IMR-90 (cell line): Measurements from ENCODE around the gene CD1C. TPM values are rescaled to one million over a fixed set of nuclear protein-coding genes. Genes with fewer than 3 reads are reported as not detected.

Experiments used
- ATAC-seq: fragments of 200-7000 bp; cut with Tn5 transposase; 2 replicates; pipeline ENCODE4 v1.9.1; 2020; ENCODE audit warnings: low read depth, mild to moderate bottlenecking, moderate library complexity
- BruUV-seq: library from RNA; stranded (reverse); fragments of 400-500 nt; replicated peaks from 2 replicates; lab custom pipeline; 2021; lab: Mats Ljungman, UMichigan
- CTCF ChIA-PET: fragments of 300-600 bp; formaldehyde crosslinking; extraction: SDS; loops from one replicate; lab custom pipeline; 2021; ENCODE audit warnings: antibody characterized with exemption; lab: Yijun Ruan, JAX
- POLR2A ChIA-PET: fragments of 300-600 bp; sonication (Branson Sonifier 250); formaldehyde crosslinking; loops from one replicate; lab custom pipeline; 2022; ENCODE audit warnings: antibody characterized with exemption; ENCODE audit not compliant: unreplicated experiment; lab: Charles Lee
- DNase-seq: peaks from one replicate; pipeline ENCODE4 v3.0.0; 2013
- H2AFZ ChIP-seq: replicated peaks from 2 replicates; pipeline ENCODE3; 2013; ENCODE audit warnings: low read length, mild to moderate bottlenecking; ENCODE audit not compliant: poor library complexity
- H2AK5ac ChIP-seq: 2 replicates; pipeline ENCODE4 v1.6.1; 2013; ENCODE audit warnings: low read depth, low read length, inconsistent platforms
- H2AK9ac ChIP-seq: replicated peaks from 2 replicates; pipeline ENCODE3; 2013; ENCODE audit warnings: mild to moderate bottlenecking, low read depth, low read length, moderate library complexity; ENCODE audit not compliant: poor library complexity
- H2BK120ac ChIP-seq: 2 replicates; pipeline ENCODE4 v1.6.1; 2013; ENCODE audit warnings: low read depth, low read length, inconsistent platforms
- H2BK15ac ChIP-seq: 3 replicates; pipeline ENCODE4 v1.6.1; 2013; ENCODE audit warnings: low read depth, low read length, inconsistent platforms
- H2BK20ac ChIP-seq: 2 replicates; pipeline ENCODE4 v1.6.1; 2013; ENCODE audit warnings: low read depth, mild to moderate bottlenecking, inconsistent platforms, low read length, moderate library complexity
- H2BK5ac ChIP-seq: 2 replicates; pipeline ENCODE4 v1.6.1; 2013; ENCODE audit warnings: mild to moderate bottlenecking, low read depth, low read length, inconsistent platforms; ENCODE audit not compliant: poor library complexity, severe bottlenecking
- H3K14ac ChIP-seq: replicated peaks from 2 replicates; pipeline ENCODE4 v1.6.1; 2013; ENCODE audit warnings: low read depth, low read length, inconsistent platforms
- H3K18ac ChIP-seq: 2 replicates; pipeline ENCODE4 v1.6.1; 2013; ENCODE audit warnings: low read depth, low read length, control low read depth
- H3K23ac ChIP-seq: 2 replicates; pipeline ENCODE4 v1.6.1; 2013; ENCODE audit warnings: low read depth, low read length, inconsistent platforms
- H3K27ac ChIP-seq: 2 replicates; pipeline ENCODE4 v1.5.1; 2013; ENCODE audit warnings: mild to moderate bottlenecking, control low read depth, low read length; ENCODE audit not compliant: insufficient read depth
- H3K27me3 ChIP-seq: 2 replicates; pipeline ENCODE4 v1.6.1; 2013; ENCODE audit warnings: low read length; ENCODE audit not compliant: control insufficient read depth, insufficient read depth
- H3K36me3 ChIP-seq: 2 replicates; pipeline ENCODE4 v1.6.1; 2013; ENCODE audit warnings: low read length, mixed read lengths; ENCODE audit not compliant: control insufficient read depth, insufficient read depth
- H3K4ac ChIP-seq: 2 replicates; pipeline ENCODE4 v1.6.1; 2013; ENCODE audit warnings: low read depth, low read length, inconsistent platforms
- H3K4me1 ChIP-seq: 2 replicates; pipeline ENCODE4 v1.6.1; 2013; ENCODE audit warnings: low read length, mixed read lengths; ENCODE audit not compliant: control insufficient read depth, insufficient read depth
- H3K4me2 ChIP-seq: 2 replicates; pipeline ENCODE4 v1.6.1; 2013; ENCODE audit warnings: low read depth, mild to moderate bottlenecking, control low read depth, low read length, moderate library complexity
- H3K4me3 ChIP-seq: 2 replicates; pipeline ENCODE4 v1.5.1; 2013; ENCODE audit warnings: low read depth, mild to moderate bottlenecking, control low read depth, low read length, moderate library complexity; ENCODE audit not compliant: insufficient read depth
- H3K56ac ChIP-seq: 2 replicates; pipeline ENCODE4 v1.6.1; 2013; ENCODE audit warnings: low read length, inconsistent platforms; ENCODE audit not compliant: insufficient read depth; ENCODE audit errors: extremely low read depth
- H3K79me1 ChIP-seq, 2 experiments: 2 replicates each; pipeline ENCODE4 v1.6.1; 2013; ENCODE audit warnings: low read length in 2 of 2, inconsistent platforms in 1 of 2, low read depth in 1 of 2
- H3K9ac ChIP-seq: 2 replicates; pipeline ENCODE4 v1.6.1; 2013; ENCODE audit warnings: low read depth, low read length, control low read depth
- H3K9me1 ChIP-seq: 2 replicates; pipeline ENCODE4 v1.6.1; 2013; ENCODE audit warnings: low read length, inconsistent platforms; ENCODE audit not compliant: insufficient read depth
- H3K9me3 ChIP-seq: 2 replicates; pipeline ENCODE4 v1.6.1; 2013; ENCODE audit warnings: low read length; ENCODE audit not compliant: control insufficient read depth, insufficient read depth
- H4K20me1 ChIP-seq: 2 replicates; pipeline ENCODE4 v1.6.1; 2013; ENCODE audit warnings: low read length, inconsistent platforms; ENCODE audit not compliant: insufficient read depth
- H4K5ac ChIP-seq: 2 replicates; pipeline ENCODE4 v1.6.1; 2013; ENCODE audit warnings: mild to moderate bottlenecking, low read depth, low read length, control low read depth
- H4K8ac ChIP-seq, 2 experiments: 2 replicates each; pipeline ENCODE4 v1.6.1; 2013; ENCODE audit warnings: low read depth in 2 of 2, low read length in 2 of 2, control low read depth in 1 of 2, inconsistent platforms in 1 of 2
- H4K91ac ChIP-seq: 2 replicates; pipeline ENCODE4 v1.6.1; 2013; ENCODE audit warnings: low read depth, low read length, inconsistent platforms; ENCODE audit not compliant: insufficient read depth
- BHLHE40 ChIP-seq: fragments of 150-350 bp; IDR thresholded peaks from 2 replicates; pipeline ENCODE4 v1.6.1; 2016; ENCODE audit warnings: mild to moderate bottlenecking, low read depth, low read length
- CEBPB ChIP-seq: IDR thresholded peaks from 2 replicates; pipeline ENCODE4 v1.6.1; 2012; ENCODE audit warnings: low read depth, low read length, improper control_type of control experiment
- CHD1 ChIP-seq: IDR thresholded peaks from 2 replicates; pipeline ENCODE4 v1.6.1; 2012; ENCODE audit warnings: low read depth, low read length, improper control_type of control experiment
- MAFK ChIP-seq: IDR thresholded peaks from 2 replicates; pipeline ENCODE4 v1.6.1; 2012; ENCODE audit warnings: low read depth, low read length, improper control_type of control experiment
- MAZ ChIP-seq: IDR thresholded peaks from 2 replicates; pipeline ENCODE4 v1.6.1; 2012; ENCODE audit warnings: low read depth, mild to moderate bottlenecking, low read length, improper control_type of control experiment, moderate library complexity, borderline replicate concordance
- POLR2A ChIP-seq: IDR thresholded peaks from 2 replicates; pipeline ENCODE4 v1.6.1; 2012; ENCODE audit warnings: mild to moderate bottlenecking, low read depth, low read length
- RAD21 ChIP-seq: IDR thresholded peaks from 2 replicates; pipeline ENCODE4 v1.6.1; 2012; ENCODE audit warnings: low read length, improper control_type of control experiment
- RCOR1 ChIP-seq: IDR thresholded peaks from 2 replicates; pipeline ENCODE4 v1.6.1; 2012; ENCODE audit warnings: mild to moderate bottlenecking, low read length, improper control_type of control experiment; ENCODE audit not compliant: insufficient replicate concordance
- RFX5 ChIP-seq: IDR thresholded peaks from 2 replicates; pipeline ENCODE4 v1.8.0; 2012; ENCODE audit warnings: low read depth, mild to moderate bottlenecking, low read length, moderate library complexity
- SMC3 ChIP-seq: fragments of 150-350 bp; IDR thresholded peaks from 2 replicates; pipeline ENCODE4 v1.6.1; 2016; ENCODE audit warnings: low read depth, mild to moderate bottlenecking, antibody characterized with exemption, low read length, moderate library complexity
- WGBS, 2 experiments: methylation state at CpG; one replicate each; pipeline versions ENCODE4 v1.1.5 to v1.1.7; 2013; ENCODE audit warnings: missing lambda C conversion rate in 2 of 2; ENCODE audit not compliant: insufficient read length in 1 of 2; ENCODE audit errors: extremely low coverage in 2 of 2; 5-methylcytosine and 5-hydroxymethylcytosine counted together
- dilution Hi-C: fragments of 300-500 bp; cut with HindIII; formaldehyde crosslinking; loops from one replicate; pipeline ENCODE4 v1.14.3; 2018; ENCODE audit warnings: low sequenced_read_pairs; ENCODE audit not compliant: unreplicated experiment
- in situ Hi-C: fragments of 300-500 bp; cut with MboI; formaldehyde crosslinking; loops from 3 replicates; pipeline ENCODE4 v1.14.3; 2019; ENCODE audit warnings: low sequenced_read_pairs, inconsistent platforms, mixed read lengths
- intact Hi-C: fragments of 100-400 bp; cut with micrococcal nuclease; formaldehyde crosslinking; loops from 2 replicates; pipeline ENCODE4 v1.10.0; 2022
- polyA plus RNA-seq, 3 experiments: library from polyadenylated mRNA; depleted of rRNA; stranded (reverse); fragments of >200 nt; gene quantifications; 2 replicates each; pipeline ENCODE4 v1.2.3, GENCODE V29; 2012; ENCODE audit warnings: low replicate concordance in 1 of 3
- total RNA-seq: library from RNA; depleted of rRNA; stranded (reverse); fragments of >200 nt; gene quantifications from 2 replicates; pipeline ENCODE4 v1.2.3, GENCODE V29; 2012

Gene CD1C
- total and polyA plus RNA-seq, 2 of the 4 experiments (the other 2 are of a cell fraction): not detected

DNA sequence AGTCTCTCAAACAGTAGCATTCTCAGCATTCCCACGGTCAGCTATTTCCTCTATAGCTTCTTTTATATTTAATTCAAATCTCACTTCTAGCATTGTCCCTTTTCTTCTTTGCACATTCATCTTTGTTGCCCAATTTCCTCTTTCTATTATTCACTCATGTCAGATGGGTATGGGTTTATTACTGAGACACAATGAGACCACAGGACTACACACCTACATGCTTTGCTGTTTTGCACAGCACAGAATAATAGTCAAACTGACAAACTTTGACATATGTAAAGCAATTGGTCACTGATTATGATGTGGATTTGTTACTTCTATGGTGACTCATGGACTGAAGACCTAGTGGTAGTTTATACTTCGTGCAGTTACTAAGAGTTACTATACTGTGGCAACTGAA is 5.8 kb upstream of the CD1C start:
- no peaks in the 10 kb centered on the region for H3K9me3 ChIP-seq
- no peak overlapping the region for H2BK120ac ChIP-seq
- H2AK5ac ChIP-seq: no peak overlapping the region
- intact Hi-C loops (no loop called here), in situ Hi-C loops (no loop called here), dilution Hi-C loops (no loop called here)
- DNase-seq: no peak
- H3K79me1 ChIP-seq: no peaks in the 10 kb centered on the region
- H3K14ac ChIP-seq: no peak overlapping the region
- H4K91ac ChIP-seq: no peak overlapping the region
- no peak for ATAC-seq
- H2AFZ ChIP-seq: no peak overlapping the region
- H3K9me1 ChIP-seq: no peaks in the 10 kb centered on the region
- H3K4me2 ChIP-seq: no peak overlapping the region
- ChIA-PET POLR2A (no interaction called here), CTCF (no interaction called here)
- no peak overlapping the region for H4K8ac ChIP-seq
- H2AK9ac ChIP-seq: no peak overlapping the region
- no peak overlapping the region for H2BK20ac ChIP-seq
- H3K18ac ChIP-seq: no peak overlapping the region
- H2BK5ac ChIP-seq: no peak overlapping the region
- H3K27ac ChIP-seq: no peak overlapping the region
- H3K4ac ChIP-seq: no peak overlapping the region
- H3K56ac ChIP-seq: no peak overlapping the region
- no peak overlapping the region for H3K23ac ChIP-seq
- TF ChIP-seq POLR2A (no peak), SMC3 (no peak), MAZ (no peak), RCOR1 (no peak), CEBPB (no peak), BHLHE40 (no peak), RAD21 (no peak), CHD1 (no peak), RFX5 (no peak), MAFK (no peak)
- no peak overlapping the region for H2BK15ac ChIP-seq
- no peak overlapping the region for H3K9ac ChIP-seq
- no peaks in the 10 kb centered on the region for H4K20me1 ChIP-seq
- no CpG with 5 or more reads among the region's 2 CpGs for WGBS, 2 experiments
- H3K27me3 ChIP-seq: no peaks in the 10 kb centered on the region
- no peak overlapping the region for H3K4me3 ChIP-seq
- no peak overlapping the region for H4K5ac ChIP-seq
- H3K36me3 ChIP-seq: no peaks in the 10 kb centered on the region
- BruUV-seq: no TSS peak
- H3K4me1 ChIP-seq: no peaks in the 10 kb centered on the region
